Immature natural killer cell (primary cell): ENCODE data around the gene TRHDE. TPM values are rescaled to one million over a fixed set of nuclear protein-coding genes. Genes with fewer than 3 reads are reported as not detected.

ENCODE experiments used
- DNase-seq, 3 donors: peaks; one replicate each; pipeline ENCODE4 v3.0.0; 2022; ENCODE audit warnings: mixed read lengths in 1 of 3
- H3K27ac Mint-ChIP-seq, 6 donors: one replicate each; pipeline ENCODE4 v1.8.0; 2020; ENCODE audit warnings: mixed read lengths in 6 of 6, mild to moderate bottlenecking in 5 of 6, inconsistent platforms in 4 of 6, moderate library complexity in 3 of 6
- H3K27me3 Mint-ChIP-seq, 3 donors: one replicate each; pipeline ENCODE4 v1.8.0; 2020 to 2021; ENCODE audit warnings: low read depth in 3 of 3, mild to moderate bottlenecking in 3 of 3, mixed read lengths in 3 of 3, moderate library complexity in 3 of 3, inconsistent platforms in 1 of 3
- H3K36me3 Mint-ChIP-seq, 3 donors: one replicate each; pipeline ENCODE4 v1.8.0; 2020; ENCODE audit warnings: mixed read lengths in 3 of 3, inconsistent platforms in 2 of 3, mild to moderate bottlenecking in 2 of 3
- H3K4me1 Mint-ChIP-seq, 2 donors: one replicate each; pipeline ENCODE4 v1.8.0; 2020; ENCODE audit warnings: inconsistent platforms in 2 of 2, mild to moderate bottlenecking in 2 of 2, mixed read lengths in 2 of 2, moderate library complexity in 1 of 2
- H3K4me3 Mint-ChIP-seq, 5 donors: one replicate each; pipeline ENCODE4 v1.8.0; 2020; ENCODE audit warnings: mild to moderate bottlenecking in 5 of 5, mixed read lengths in 5 of 5, inconsistent platforms in 3 of 5, moderate library complexity in 3 of 5
- H3K9me3 Mint-ChIP-seq, 6 donors: one replicate each; pipeline ENCODE4 v1.8.0; 2020; ENCODE audit warnings: mild to moderate bottlenecking in 6 of 6, mixed read lengths in 6 of 6, inconsistent platforms in 4 of 6, moderate library complexity in 3 of 6
- polyA plus RNA-seq, 3 donors: library from polyadenylated mRNA; unstranded; fragments of 300-500 nt; fragmentation: Illumina TruSeq; gene quantifications; one replicate each; pipeline ENCODE4 v1.2.3, GENCODE V29; 2021

The TRHDE gene
- polyA plus RNA-seq, 3 donors from 2014 or later = not detected

GRCh38 chr12:72448089-72448488 lies 175.9 kb downstream of the TRHDE start:
- Mint-ChIP-seq H3K36me3 (no peaks in the 10 kb centered on the region), H3K4me3 (no peak overlapping the region), H3K4me1 (no peaks in the 10 kb centered on the region), H3K9me3 (peaks cover 3 to 35% (median 10%) of the 10 kb centered on the region in 6 donors), H3K27ac (no peak overlapping the region), H3K27me3 (peaks cover 0 to 1% (median 0%) of the 10 kb centered on the region in 3 donors)
- no peak for DNase-seq

- Mint-ChIP-seq H3K4me3 (no peak overlapping the region), H3K9me3 (peaks cover 5 to 31% (median 10%) of the 10 kb centered on the region in 6 donors), H3K4me1 (no peaks in the 10 kb centered on the region), H3K27me3 (peaks cover 0 to 2% (median 0%) of the 10 kb centered on the region in 3 donors), H3K27ac (no peak overlapping the region), H3K36me3 (no peaks in the 10 kb centered on the region)
- no peak for DNase-seq
Measured at GRCh38 chr12:72448805-72449204, 176.6 kb downstream of the TRHDE start.

GRCh38 chr12:72453066-72453465 lies 180.9 kb downstream of the TRHDE start:
- DNase-seq = no peak
- Mint-ChIP-seq H3K4me1 (no peaks in the 10 kb centered on the region), H3K4me3 (no peak overlapping the region), H3K9me3 (peaks cover 0 to 23% (median 4%) of the 10 kb centered on the region in 6 donors), H3K27me3 (peaks cover 0 to 2% (median 0%) of the 10 kb centered on the region in 3 donors), H3K36me3 (no peaks in the 10 kb centered on the region), H3K27ac (no peak overlapping the region)

GRCh38 chr12:72453550-72453949 lies 181.4 kb downstream of the TRHDE start:
- no peak overlapping the region for H3K4me3 Mint-ChIP-seq

GRCh38 chr12:72464471-72464870 lies 192.3 kb downstream of the TRHDE start:
- Mint-ChIP-seq H3K27me3 (no peaks in the 10 kb centered on the region), H3K27ac (no peak overlapping the region), H3K9me3 (peaks cover 0 to 9% (median 4%) of the 10 kb centered on the region in 6 donors), H3K36me3 (no peaks in the 10 kb centered on the region), H3K4me3 (no peak overlapping the region), H3K4me1 (no peaks in the 10 kb centered on the region)
- no peak for DNase-seq

More at GRCh38 chr12:72453550-72453949, 181.4 kb downstream of the TRHDE start:
- peaks cover 0 to 28% (median 5%) of the 10 kb centered on the region in 6 donors for H3K9me3 Mint-ChIP-seq
- DNase-seq = no peak
- H3K27ac Mint-ChIP-seq = no peak overlapping the region
- no peaks in the 10 kb centered on the region for H3K36me3 Mint-ChIP-seq
- H3K27me3 Mint-ChIP-seq = peaks cover 0 to 2% (median 0%) of the 10 kb centered on the region in 3 donors
- H3K4me1 Mint-ChIP-seq = no peaks in the 10 kb centered on the region

GRCh38 chr12:72465155-72465554 lies 193.0 kb downstream of the TRHDE start:
- Mint-ChIP-seq H3K27ac (no peak overlapping the region), H3K36me3 (no peaks in the 10 kb centered on the region), H3K4me1 (no peaks in the 10 kb centered on the region), H3K27me3 (no peaks in the 10 kb centered on the region), H3K4me3 (no peak overlapping the region), H3K9me3 (peaks cover 0 to 9% (median 4%) of the 10 kb centered on the region in 6 donors)
- no peak for DNase-seq

GRCh38 chr12:72465940-72466630 lies 193.9 kb downstream of the TRHDE start:
- Mint-ChIP-seq H3K36me3 (no peaks in the 10 kb centered on the region), H3K4me1 (no peaks in the 10 kb centered on the region), H3K9me3 (peaks cover 0 to 10% (median 1%) of the 10 kb centered on the region in 6 donors), H3K4me3 (no peak overlapping the region), H3K27me3 (no peaks in the 10 kb centered on the region), H3K27ac (no peak overlapping the region)
- DNase-seq = no peak

- Mint-ChIP-seq H3K4me1 (no peaks in the 10 kb centered on the region), H3K27me3 (no peaks in the 10 kb centered on the region), H3K4me3 (no peak overlapping the region), H3K27ac (no peak overlapping the region), H3K36me3 (no peaks in the 10 kb centered on the region), H3K9me3 (peaks cover 0 to 17% (median 4%) of the 10 kb centered on the region in 6 donors)
- no peak for DNase-seq
Measured at GRCh38 chr12:72467985-72468384, 195.8 kb downstream of the TRHDE start.

- no peaks in the 10 kb centered on the region for H3K27me3 Mint-ChIP-seq
- H3K36me3 Mint-ChIP-seq = no peaks in the 10 kb centered on the region
- H3K4me3 Mint-ChIP-seq = no peak overlapping the region
- no peak overlapping the region for H3K27ac Mint-ChIP-seq
- H3K9me3 Mint-ChIP-seq = peaks cover 0 to 15% (median 3%) of the 10 kb centered on the region in 6 donors
- no peaks in the 10 kb centered on the region for H3K4me1 Mint-ChIP-seq
- DNase-seq = no peak
Measured at GRCh38 chr12:72468505-72468904, 196.3 kb downstream of the TRHDE start.

- no peaks in the 10 kb centered on the region for H3K27me3 Mint-ChIP-seq
- no peaks in the 10 kb centered on the region for H3K36me3 Mint-ChIP-seq
- DNase-seq = no peak
- no peaks in the 10 kb centered on the region for H3K4me1 Mint-ChIP-seq
- H3K9me3 Mint-ChIP-seq = peaks cover 0 to 12% (median 6%) of the 10 kb centered on the region in 6 donors
- no peak overlapping the region for H3K4me3 Mint-ChIP-seq
- H3K27ac Mint-ChIP-seq = no peak overlapping the region
Measured at GRCh38 chr12:72471806-72472205, 199.6 kb downstream of the TRHDE start.

GRCh38 chr12:72472350-72472749 lies 200.2 kb downstream of the TRHDE start:
- Mint-ChIP-seq H3K9me3 (peaks cover 0 to 12% (median 7%) of the 10 kb centered on the region in 6 donors), H3K4me3 (no peak overlapping the region), H3K27ac (no peak overlapping the region), H3K36me3 (no peaks in the 10 kb centered on the region), H3K27me3 (no peaks in the 10 kb centered on the region), H3K4me1 (no peaks in the 10 kb centered on the region)
- no peak for DNase-seq

- Mint-ChIP-seq H3K4me3 (no peak overlapping the region), H3K4me1 (no peaks in the 10 kb centered on the region), H3K27ac (no peak overlapping the region), H3K27me3 (no peaks in the 10 kb centered on the region), H3K9me3 (peaks cover 4 to 12% (median 5%) of the 10 kb centered on the region in 6 donors), H3K36me3 (no peaks in the 10 kb centered on the region)
- no peak for DNase-seq
Measured at GRCh38 chr12:72476301-72476700, 204.1 kb downstream of the TRHDE start.

- Mint-ChIP-seq H3K4me1 (no peaks in the 10 kb centered on the region), H3K36me3 (no peaks in the 10 kb centered on the region), H3K9me3 (peaks cover 14 to 31% (median 17%) of the 10 kb centered on the region in 6 donors), H3K27me3 (no peaks in the 10 kb centered on the region), H3K27ac (no peak overlapping the region), H3K4me3 (no peak overlapping the region)
- DNase-seq = no peak
Measured at GRCh38 chr12:72485017-72485701, 213.0 kb downstream of the TRHDE start.

GRCh38 chr12:72491426-72491825 lies 219.3 kb downstream of the TRHDE start:
- Mint-ChIP-seq H3K27ac (no peak overlapping the region), H3K4me1 (no peaks in the 10 kb centered on the region), H3K4me3 (no peak overlapping the region), H3K9me3 (peaks cover 4 to 34% (median 17%) of the 10 kb centered on the region in 6 donors), H3K36me3 (no peaks in the 10 kb centered on the region), H3K27me3 (peaks cover 0 to 3% (median 0%) of the 10 kb centered on the region in 3 donors)
- DNase-seq = no peak
